Endothelial cell (in vitro differentiated cells): ENCODE measurements around the gene PGAP1. TPM values are rescaled to one million over a fixed set of nuclear protein-coding genes. Genes with fewer than 3 reads are reported as not detected.

ENCODE experiments used
- DNase-seq: peaks from one replicate; pipeline ENCODE4 v3.0.0; 2021; ENCODE audit warnings: low spot score
- H3K27ac Mint-ChIP-seq: one replicate; pipeline ENCODE4 v1.8.0; 2021; ENCODE audit warnings: mixed read lengths, inconsistent platforms; ENCODE audit not compliant: unreplicated experiment
- H3K27me3 Mint-ChIP-seq: one replicate; pipeline ENCODE4 v1.8.0; 2021; ENCODE audit warnings: mild to moderate bottlenecking, moderate library complexity, mixed read lengths, inconsistent platforms; ENCODE audit not compliant: unreplicated experiment
- H3K36me3 Mint-ChIP-seq: one replicate; pipeline ENCODE4 v1.8.0; 2021; ENCODE audit warnings: mild to moderate bottlenecking, low read depth, mixed read lengths, inconsistent platforms; ENCODE audit not compliant: unreplicated experiment
- H3K4me1 Mint-ChIP-seq: one replicate; pipeline ENCODE4 v1.8.0; 2021; ENCODE audit warnings: mild to moderate bottlenecking, mixed read lengths, inconsistent platforms; ENCODE audit not compliant: unreplicated experiment
- H3K4me3 Mint-ChIP-seq: one replicate; pipeline ENCODE4 v1.8.0; 2021; ENCODE audit warnings: mild to moderate bottlenecking, mixed read lengths, inconsistent platforms; ENCODE audit not compliant: unreplicated experiment
- H3K9me3 Mint-ChIP-seq: one replicate; pipeline ENCODE4 v1.8.0; 2021; ENCODE audit warnings: mixed read lengths, inconsistent platforms; ENCODE audit not compliant: unreplicated experiment
- CTCF ChIP-seq: fragments of 200-600 bp; sonication (generic); IDR thresholded peaks from one replicate; pipeline ENCODE4 v1.5.0; 2021; ENCODE audit warnings: antibody characterized with exemption; ENCODE audit not compliant: unreplicated experiment
- total RNA-seq: library from RNA; stranded (reverse); fragmentation: NEBNext Ultra II Directional; extraction: Animal tissue kit (Norgen Biotek cat#: 25700); gene quantifications from one replicate; pipeline ENCODE4 v1.2.1, GENCODE V29; 2021; ENCODE audit not compliant: unreplicated experiment

The PGAP1 gene
- total RNA-seq, 1 donor from 2014 or later: 32.9 TPM

- H3K4me3 Mint-ChIP-seq: no peak overlapping the region
- TF ChIP-seq CTCF: no peak
- DNase-seq: no peak
- H3K27ac Mint-ChIP-seq: no peak overlapping the region
- H3K27me3 Mint-ChIP-seq: no peaks in the 10 kb centered on the region
- H3K36me3 Mint-ChIP-seq: peaks cover 6% of the 10 kb centered on the region
- H3K9me3 Mint-ChIP-seq: no peaks in the 10 kb centered on the region
- peaks cover 11% of the 10 kb centered on the region for H3K4me1 Mint-ChIP-seq
Measured at GRCh38 chr2:196801674-196802261, 124.7 kb downstream of the PGAP1 start.

GRCh38 chr2:196798980-196799379, 127.5 kb downstream of the PGAP1 start:
- H3K9me3 Mint-ChIP-seq: no peaks in the 10 kb centered on the region
- H3K27me3 Mint-ChIP-seq: no peaks in the 10 kb centered on the region
- no peak for DNase-seq
- H3K27ac Mint-ChIP-seq: peak overlapping the region; percentile 99
- H3K4me1 Mint-ChIP-seq: peaks cover 7% of the 10 kb centered on the region
- no peak for TF ChIP-seq CTCF
- H3K36me3 Mint-ChIP-seq: peaks cover 11% of the 10 kb centered on the region
- peak overlapping the region; percentile 99 for H3K4me3 Mint-ChIP-seq

GRCh38 chr2:196792865-196793264, 133.6 kb downstream of the PGAP1 start:
- Mint-ChIP-seq H3K36me3 (peaks cover 25% of the 10 kb centered on the region), H3K4me3 (no peak overlapping the region), H3K4me1 (peaks cover 3% of the 10 kb centered on the region), H3K27ac (no peak overlapping the region), H3K27me3 (no peaks in the 10 kb centered on the region), H3K9me3 (no peaks in the 10 kb centered on the region)
- DNase-seq: no peak
- no peak for TF ChIP-seq CTCF

- H3K27ac Mint-ChIP-seq: no peak overlapping the region
- no peaks in the 10 kb centered on the region for H3K9me3 Mint-ChIP-seq
- H3K27me3 Mint-ChIP-seq: no peaks in the 10 kb centered on the region
- no peak overlapping the region for H3K4me3 Mint-ChIP-seq
- no peaks in the 10 kb centered on the region for H3K4me1 Mint-ChIP-seq
- no peak for TF ChIP-seq CTCF
- DNase-seq: no peak
- H3K36me3 Mint-ChIP-seq: peaks cover 19% of the 10 kb centered on the region
Measured at GRCh38 chr2:196783431-196784094, 142.9 kb downstream of the PGAP1 start.

Other genes with a start within 250 kb of the PGAP1 start
- gene GTF3C3, start 127.0 kb downstream of the PGAP1 start, total RNA-seq: 63.8 TPM
- 1.4 TPM for gene C2orf66, start 117.4 kb downstream of the PGAP1 start, total RNA-seq